ENCODE results near the gene RFTN2.
"Not testable (repeated sequence)": the region's sequence is repeated elsewhere in the genome, so short reads cannot be mapped to it uniquely, and the experiment has no call there.

RFTN2 gene

GRCh38 chr2:197675246-197675645 lies at the start of gene RFTN2:
TSS of gene RFTN2 (minus strand) at chr2:197675587. CDS start at chr2:197675458, 129 bp downstream.
- DNase-seq, result no peak

- DNase-seq, result no peak
Observed at GRCh38 chr2:197717863-197718262, 42.5 kb upstream of the RFTN2 start.

GRCh38 chr2:197713271-197713670 lies 37.9 kb upstream of the RFTN2 start:
- no peak for DNase-seq

DNA sequence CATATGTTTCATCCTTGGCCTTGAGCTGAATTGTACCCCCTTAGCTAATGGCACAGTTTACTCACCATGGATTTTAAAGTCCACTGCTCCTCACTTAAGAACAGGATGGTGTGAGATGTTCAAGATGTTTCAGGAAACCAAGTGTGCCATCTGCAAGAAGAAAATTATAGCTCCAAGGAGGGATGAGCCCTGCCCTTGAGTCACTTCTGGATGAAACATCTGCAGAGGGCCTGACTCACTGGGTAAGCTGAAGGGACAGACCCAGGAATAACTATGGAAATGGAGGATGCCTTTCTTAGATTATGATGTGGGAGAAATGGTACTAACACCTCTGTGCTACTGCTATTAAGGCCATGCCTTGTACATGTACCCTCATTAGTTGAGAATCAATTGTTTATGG lies 36.2 kb upstream of the RFTN2 start:
- DNase-seq, result no peak

- no peak for DNase-seq
Observed at GRCh38 chr2:197710424-197711042, 35.1 kb upstream of the RFTN2 start.

DNA sequence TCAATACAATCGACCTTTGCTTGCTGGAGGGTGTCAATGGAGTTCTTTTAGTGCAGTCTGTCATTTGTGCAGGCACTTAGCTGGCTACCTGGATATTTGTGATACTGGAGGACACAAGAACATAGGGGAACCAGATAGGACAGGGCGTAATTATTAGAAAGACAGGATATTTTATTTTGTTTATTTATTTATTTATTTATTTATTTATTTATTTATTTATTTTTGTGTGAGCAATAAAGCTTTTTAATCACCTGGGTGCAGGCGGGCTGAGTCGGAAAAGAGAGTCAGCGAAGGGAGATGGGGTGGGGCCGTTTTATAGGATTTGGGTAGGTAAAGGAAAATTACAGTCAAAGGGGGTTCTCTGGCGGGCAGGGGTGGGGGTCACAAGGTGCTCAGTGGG lies 33.8 kb upstream of the RFTN2 start:
- DNase-seq, result not testable (repeated sequence)

GRCh38 chr2:197708331-197708730 lies 32.9 kb upstream of the RFTN2 start:
- DNase-seq, result no peak

- no peak for DNase-seq
Observed at GRCh38 chr2:197707316-197708213, 32.2 kb upstream of the RFTN2 start.

DNA sequence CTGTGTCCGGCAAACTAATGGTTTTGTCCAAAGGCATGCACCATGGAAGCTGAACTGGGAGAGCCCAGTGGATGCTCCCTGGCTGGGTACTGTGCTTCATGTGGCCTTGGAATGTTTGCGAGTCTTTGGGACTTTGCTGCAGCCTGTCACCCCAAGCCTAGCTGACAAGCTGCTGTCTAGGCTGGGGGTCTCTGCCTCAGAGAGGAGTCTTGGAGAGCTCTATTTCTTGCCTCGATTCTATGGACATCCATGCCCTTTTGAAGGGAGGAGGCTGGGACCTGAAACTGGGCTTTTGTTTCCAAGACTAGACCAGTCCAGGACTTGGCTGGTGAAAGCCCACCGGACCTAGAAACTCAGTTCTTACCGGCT lies 31.4 kb upstream of the RFTN2 start:
- DNase-seq, result no peak

- peak; percentile 10 for DNase-seq
Observed at GRCh38 chr2:197705912-197706838, 30.8 kb upstream of the RFTN2 start.

GRCh38 chr2:197705121-197705911 lies 29.9 kb upstream of the RFTN2 start, which contains the start of gene MARS2:
TSS of gene MARS2 (plus strand) at chr2:197705369. CDS start at chr2:197705406, 37 bp downstream.
- peak; percentile 93 for DNase-seq

DNA sequence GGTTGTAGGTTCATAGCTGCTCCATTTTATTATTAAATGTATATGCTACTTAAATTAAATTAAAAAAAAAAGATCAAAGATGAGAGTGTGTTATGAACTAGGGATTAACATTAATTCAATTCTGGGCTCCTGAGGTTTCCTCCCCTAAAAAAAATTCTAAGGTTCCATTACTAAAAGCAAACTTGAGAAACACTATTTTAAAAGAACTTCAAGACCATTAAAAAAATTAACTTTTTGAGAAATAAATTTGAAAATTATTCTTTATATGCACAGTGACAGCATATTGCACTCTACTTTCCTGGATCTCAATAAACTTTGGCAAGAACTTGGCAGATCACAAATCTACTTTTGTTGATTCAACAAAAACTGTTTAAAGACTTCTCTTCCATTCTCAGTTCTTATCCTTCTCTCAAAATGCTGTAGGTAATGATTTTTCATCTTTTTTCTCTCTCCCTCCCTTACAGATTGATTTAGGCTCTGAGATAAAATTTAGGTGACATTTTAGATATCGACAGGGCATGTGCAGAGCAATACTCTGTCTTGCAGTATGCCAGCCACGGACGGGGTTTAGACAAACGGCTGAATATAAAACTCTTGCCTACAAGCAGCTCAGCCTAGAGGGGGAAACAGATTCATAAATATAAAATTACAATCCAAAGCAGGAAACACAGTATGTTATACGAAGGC lies 29.2 kb upstream of the RFTN2 start:
- no peak for DNase-seq

DNA sequence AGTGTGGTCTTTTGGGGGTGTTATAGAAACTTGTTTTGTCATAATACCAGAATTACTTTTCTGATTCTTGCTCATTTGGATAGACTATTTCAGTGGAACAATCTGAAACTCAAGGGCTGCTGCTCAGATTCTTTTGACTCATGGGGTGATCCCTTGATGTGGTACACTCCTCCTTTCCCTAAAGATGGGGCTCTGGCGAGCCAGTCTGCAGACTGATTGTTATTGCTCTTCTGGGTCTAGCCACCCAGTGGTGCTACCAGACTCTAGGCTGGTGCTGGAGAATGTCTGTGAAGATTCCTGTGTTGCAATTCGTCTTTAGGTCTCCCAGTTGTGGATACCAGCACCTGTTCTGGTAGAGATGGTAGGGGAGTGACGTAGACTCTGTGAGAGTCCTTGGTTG lies 25.6 kb upstream of the RFTN2 start:
- no peak for DNase-seq

DNA sequence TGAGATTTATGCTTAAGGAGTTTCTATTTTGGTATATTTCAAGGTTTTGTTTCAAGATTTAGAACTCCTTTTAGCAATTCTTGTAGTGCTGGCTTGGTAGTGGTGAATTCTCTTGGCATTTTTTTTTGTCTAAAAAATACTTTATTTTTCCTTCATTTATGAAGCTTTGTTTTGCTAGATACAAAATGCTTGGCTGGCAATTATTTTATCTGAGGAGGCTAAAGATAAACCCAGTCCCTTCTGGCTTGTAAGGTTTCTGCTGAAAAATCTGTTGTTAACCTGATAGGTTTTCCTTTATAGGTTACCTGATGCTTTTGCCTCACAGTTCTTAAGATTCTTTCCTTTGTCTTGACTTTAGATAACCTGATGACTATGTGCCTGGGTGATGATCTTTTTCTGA lies 24.3 kb upstream of the RFTN2 start:
- not testable (repeated sequence) for DNase-seq

DNA sequence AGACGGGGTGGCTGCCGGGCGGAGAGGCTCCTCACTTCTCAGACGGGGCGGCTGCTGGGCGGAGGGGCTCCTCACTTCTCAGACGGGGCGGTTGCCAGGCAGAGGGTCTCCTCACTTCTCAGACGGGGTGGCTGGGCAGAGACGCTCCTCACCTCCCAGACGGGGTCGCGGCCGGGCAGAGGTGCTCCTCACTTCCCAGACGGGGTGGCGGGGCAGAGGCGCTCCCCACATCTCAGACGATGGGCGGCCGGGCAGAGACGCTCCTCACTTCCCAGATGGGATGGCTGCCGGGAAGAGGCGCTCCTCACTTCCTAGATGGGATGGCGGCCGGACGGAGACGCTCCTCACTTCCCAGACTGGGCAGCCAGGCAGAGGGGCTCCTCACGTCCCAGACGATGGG lies 21.2 kb upstream of the RFTN2 start:
- DNase-seq, result not testable (repeated sequence)

DNA sequence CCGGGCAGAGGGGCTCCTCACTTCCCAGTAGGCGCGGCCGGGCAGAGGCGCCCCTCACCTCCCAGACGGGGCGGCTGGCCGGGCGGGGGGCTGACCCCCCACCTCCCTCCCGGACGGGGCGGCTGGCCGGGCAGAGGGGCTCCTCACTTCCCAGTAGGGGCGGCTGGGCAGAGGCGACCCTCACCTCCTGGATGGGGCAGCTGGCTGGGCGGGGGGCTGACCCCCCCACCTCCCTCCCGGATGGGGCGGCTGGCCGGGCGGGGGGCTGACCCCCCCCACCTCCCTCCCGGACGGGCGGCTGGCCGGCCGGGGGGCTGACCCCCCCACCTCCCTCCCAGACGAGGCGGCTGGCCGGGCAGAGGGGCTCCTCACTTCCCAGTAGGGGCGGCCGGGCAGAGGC lies 20.6 kb upstream of the RFTN2 start:
- not testable (repeated sequence) for DNase-seq

GRCh38 chr2:197695206-197695605 lies 19.8 kb upstream of the RFTN2 start:
- not testable (repeated sequence) for DNase-seq

DNA sequence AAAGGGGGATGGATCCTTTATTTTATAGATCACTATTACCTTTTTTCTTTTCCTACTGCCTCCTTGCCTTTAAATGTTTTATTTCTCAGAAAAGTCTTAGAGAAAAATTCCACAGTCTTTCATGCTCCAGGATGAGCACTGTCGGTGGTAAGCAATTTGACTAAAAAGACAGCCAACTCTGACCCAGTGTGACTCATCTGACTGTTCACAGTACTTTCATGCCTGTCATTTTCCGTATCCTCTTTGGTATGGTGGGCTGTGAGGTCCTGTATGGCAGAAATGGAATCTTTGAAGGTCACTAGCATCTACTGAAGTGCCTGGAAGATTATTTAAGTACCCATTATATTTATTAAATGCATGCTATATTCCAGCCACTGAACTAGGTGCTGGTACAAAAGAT lies 2.1 kb upstream of the RFTN2 start:
- DNase-seq, result no peak

DNA sequence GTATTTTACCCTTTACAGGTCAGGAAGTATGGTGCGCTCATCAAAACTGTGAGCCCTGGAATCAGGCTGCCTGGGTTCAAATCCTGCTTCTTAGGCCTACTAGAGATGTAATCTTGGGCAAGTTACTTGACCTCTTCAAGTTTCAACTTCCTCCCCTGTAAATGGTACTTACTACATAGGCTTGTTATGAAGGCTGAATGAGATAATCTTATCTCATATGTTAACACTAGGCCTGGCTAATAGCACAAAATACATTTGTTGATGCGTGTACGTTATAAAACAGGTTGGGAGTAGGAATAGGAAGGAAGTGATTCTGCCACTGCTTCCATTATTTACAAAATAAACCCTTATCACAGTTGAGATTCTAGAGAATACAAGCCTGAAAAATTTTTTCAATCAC lies 1.7 kb upstream of the RFTN2 start:
- no peak for DNase-seq

DNA sequence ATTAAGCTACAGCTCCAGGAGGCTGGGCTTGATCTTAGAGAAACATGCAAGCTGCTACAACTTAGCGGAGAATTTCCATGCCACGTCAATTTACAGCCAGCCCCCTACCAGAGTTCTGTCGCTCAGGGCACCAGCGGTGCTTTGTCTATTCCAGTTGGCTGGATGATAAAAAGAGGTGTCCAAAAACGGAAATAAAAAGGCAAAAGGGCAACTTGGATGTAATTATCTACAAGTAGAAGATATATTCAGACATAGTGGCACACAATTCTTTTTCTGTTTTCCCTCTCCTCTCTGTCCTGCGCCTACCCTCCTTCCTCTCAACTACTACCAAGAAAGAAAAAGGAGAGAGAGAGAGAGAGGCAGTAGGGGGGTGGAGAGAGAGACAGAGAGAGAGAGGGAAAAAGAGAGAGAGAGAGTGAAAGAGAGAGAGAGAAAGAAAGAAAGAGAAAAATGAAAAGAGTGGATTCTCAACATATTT lies 363 bp upstream of the RFTN2 start:
- no peak for DNase-seq

DNA sequence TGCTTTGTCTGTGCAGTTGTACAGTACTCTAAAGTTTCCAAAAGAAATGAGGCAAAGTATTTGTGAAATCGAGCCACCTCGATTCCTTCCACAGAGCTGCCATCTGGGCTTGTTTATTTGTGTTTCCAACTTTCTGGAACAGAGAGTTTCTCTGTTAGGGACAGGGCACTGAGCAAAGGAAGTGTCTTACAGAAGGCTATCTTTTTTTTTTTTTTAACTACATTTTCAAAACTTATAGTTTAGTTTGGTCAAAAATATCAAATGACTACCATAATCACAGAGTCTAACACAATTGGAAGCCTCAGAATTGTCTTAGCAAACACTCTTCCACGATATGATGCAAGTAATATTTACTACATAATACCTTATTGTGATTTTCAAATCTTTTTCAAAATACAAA lies 796 bp downstream of the RFTN2 start:
- no peak for DNase-seq

GRCh38 chr2:197674060-197674459 lies 1.3 kb downstream of the RFTN2 start:
- DNase-seq, result no peak
